ENCODE results near the gene PYGL.

DNA sequence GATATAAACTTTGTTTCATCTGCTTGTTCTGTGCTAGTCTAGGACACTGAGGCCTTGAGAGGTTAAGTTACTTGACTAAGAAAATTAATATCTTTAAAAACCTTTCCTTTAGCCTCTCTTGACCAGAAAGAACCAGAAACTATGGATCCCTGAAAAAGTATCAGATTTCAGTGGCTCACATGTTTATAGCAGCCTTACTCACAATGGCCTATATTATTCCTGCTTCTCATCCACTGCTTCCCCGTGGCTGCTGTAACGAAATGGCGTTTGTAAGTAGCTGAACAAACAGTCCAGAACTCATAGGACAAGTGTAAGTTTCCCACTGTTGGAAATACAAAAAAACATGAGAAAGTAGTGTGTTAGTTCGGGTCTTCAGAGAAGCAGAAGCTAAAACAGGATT lies 3.2 kb upstream of the PYGL start:
- TF ChIP-seq, protein P1, sequence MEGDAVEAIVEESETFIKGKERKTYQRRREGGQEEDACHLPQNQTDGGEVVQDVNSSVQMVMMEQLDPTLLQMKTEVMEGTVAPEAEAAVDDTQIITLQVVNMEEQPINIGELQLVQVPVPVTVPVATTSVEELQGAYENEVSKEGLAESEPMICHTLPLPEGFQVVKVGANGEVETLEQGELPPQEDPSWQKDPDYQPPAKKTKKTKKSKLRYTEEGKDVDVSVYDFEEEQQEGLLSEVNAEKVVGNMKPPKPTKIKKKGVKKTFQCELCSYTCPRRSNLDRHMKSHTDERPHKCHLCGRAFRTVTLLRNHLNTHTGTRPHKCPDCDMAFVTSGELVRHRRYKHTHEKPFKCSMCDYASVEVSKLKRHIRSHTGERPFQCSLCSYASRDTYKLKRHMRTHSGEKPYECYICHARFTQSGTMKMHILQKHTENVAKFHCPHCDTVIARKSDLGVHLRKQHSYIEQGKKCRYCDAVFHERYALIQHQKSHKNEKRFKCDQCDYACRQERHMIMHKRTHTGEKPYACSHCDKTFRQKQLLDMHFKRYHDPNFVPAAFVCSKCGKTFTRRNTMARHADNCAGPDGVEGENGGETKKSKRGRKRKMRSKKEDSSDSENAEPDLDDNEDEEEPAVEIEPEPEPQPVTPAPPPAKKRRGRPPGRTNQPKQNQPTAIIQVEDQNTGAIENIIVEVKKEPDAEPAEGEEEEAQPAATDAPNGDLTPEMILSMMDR (IDR thresholded peaks at IDR 0.05; ENCODE audit: low read depth, low read length), result no peak
- no peak for TF ChIP-seq EZH2phosphoT487 (IDR thresholded peaks at IDR 0.05; ENCODE audit: low read depth)
